IMR-90 (cell line): ENCODE data around the gene RASGEF1C.

ENCODE experiments used
- TF ChIP-seq, protein P1 (sequence below): conservative IDR thresholded peaks from 2 replicates; pipeline ENCODE4 v1.5.1; 2012; ENCODE audit warnings: mild to moderate bottlenecking, low read depth, low read length, improper control_type of control experiment
- TF ChIP-seq, protein P2 (sequence below): fragments of 150-350 bp; IDR thresholded peaks from 2 replicates; pipeline ENCODE4 v1.6.1; 2016; ENCODE audit warnings: low read depth, mild to moderate bottlenecking, low read length, moderate library complexity, borderline replicate concordance

- TF ChIP-seq, protein P1, sequence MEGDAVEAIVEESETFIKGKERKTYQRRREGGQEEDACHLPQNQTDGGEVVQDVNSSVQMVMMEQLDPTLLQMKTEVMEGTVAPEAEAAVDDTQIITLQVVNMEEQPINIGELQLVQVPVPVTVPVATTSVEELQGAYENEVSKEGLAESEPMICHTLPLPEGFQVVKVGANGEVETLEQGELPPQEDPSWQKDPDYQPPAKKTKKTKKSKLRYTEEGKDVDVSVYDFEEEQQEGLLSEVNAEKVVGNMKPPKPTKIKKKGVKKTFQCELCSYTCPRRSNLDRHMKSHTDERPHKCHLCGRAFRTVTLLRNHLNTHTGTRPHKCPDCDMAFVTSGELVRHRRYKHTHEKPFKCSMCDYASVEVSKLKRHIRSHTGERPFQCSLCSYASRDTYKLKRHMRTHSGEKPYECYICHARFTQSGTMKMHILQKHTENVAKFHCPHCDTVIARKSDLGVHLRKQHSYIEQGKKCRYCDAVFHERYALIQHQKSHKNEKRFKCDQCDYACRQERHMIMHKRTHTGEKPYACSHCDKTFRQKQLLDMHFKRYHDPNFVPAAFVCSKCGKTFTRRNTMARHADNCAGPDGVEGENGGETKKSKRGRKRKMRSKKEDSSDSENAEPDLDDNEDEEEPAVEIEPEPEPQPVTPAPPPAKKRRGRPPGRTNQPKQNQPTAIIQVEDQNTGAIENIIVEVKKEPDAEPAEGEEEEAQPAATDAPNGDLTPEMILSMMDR = no peak
- TF ChIP-seq, protein P2, sequence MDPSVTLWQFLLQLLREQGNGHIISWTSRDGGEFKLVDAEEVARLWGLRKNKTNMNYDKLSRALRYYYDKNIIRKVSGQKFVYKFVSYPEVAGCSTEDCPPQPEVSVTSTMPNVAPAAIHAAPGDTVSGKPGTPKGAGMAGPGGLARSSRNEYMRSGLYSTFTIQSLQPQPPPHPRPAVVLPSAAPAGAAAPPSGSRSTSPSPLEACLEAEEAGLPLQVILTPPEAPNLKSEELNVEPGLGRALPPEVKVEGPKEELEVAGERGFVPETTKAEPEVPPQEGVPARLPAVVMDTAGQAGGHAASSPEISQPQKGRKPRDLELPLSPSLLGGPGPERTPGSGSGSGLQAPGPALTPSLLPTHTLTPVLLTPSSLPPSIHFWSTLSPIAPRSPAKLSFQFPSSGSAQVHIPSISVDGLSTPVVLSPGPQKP = no peak
Observed at GRCh38 chr5:180056153-180056552, 152.9 kb downstream of the RASGEF1C start.
